WI38 (cell line): ENCODE data around the gene PDCD11.
A peak's percentile ranks its signal among the peaks of the same experiment; 100 is the strongest.

ENCODE experiments used
- H3K4me3 ChIP-seq: 2 replicates; pipeline ENCODE4 v1.5.1; 2011; ENCODE audit warnings: low read depth, mild to moderate bottlenecking, control low read depth, low read length
- CTCF ChIP-seq: IDR thresholded peaks from 2 replicates; pipeline ENCODE4 v1.5.1; 2012; ENCODE audit warnings: low read depth, mild to moderate bottlenecking, control low read depth, low read length

Gene PDCD11

DNA sequence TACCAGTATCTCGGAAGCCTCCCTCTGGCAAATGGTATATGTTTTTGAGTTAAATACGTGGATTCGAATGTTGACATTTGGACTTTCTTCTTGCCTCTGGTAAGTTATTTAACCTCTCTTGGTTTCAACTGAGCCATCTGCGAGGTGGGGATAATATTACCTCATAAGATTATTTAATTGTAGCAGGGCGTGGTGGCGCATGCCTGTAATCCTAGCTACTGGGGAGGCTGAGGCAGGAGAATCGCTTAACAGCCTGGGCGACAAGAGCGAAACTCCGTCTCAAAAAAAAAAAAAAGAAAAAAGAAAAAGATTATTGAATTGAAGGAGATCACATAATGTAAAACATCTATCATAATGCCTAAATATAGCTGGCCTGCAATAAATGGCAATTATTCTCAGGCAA is 29.0 kb upstream of the PDCD11 start:
- peak overlapping the region; percentile 83 for H3K4me3 ChIP-seq
- no peak for TF ChIP-seq CTCF

GRCh38 chr10:103367782-103368518 is 28.5 kb upstream of the PDCD11 start, which contains the start of gene TAF5:
Gene TAF5 (plus strand): TSS chr10:103367976. CDS start chr10:103367990, 14 bp downstream.
- TF ChIP-seq CTCF = no peak
- peak within 1 kb of the TSS; percentile 83 for H3K4me3 ChIP-seq

DNA sequence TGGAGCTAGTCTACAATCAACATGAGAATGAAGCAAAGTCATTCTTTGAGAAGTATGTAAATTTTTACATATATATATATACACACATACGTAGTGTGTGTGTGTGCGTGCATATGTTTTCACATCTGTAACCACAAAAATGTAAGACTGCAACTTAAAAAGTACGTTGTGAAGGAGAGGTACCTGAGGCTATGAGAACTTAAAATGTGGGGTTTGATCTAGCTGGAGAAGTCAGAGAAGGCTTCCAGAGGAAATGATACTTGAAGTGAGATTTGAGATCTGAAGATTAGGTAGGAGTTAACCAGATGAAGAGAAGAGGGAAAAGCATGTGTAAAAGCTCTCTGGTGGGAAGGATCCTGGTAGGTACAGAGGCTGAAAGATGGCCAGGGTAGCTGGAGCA is 22.9 kb upstream of the PDCD11 start:
- TF ChIP-seq CTCF = no peak
- no peak overlapping the region for H3K4me3 ChIP-seq

DNA sequence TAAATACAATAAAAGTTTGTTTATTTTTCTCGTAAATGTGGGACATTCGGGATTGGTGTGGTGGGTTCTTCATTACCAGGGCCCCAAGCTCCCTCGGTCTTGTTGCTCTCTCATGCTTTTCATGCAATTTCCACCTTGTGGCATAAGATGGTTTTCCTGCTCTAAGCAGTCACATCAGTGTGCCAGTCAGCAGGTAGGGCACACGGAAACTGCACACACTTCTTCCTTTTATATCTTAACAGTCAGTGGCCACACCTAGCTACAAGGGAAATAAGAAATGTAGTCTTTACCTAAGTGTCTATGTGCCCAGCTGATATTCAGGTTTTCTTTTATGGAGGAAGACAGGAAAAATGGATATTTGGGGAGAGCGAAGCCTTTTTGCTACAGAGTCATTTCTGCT is 22.2 kb upstream of the PDCD11 start:
- no peak for TF ChIP-seq CTCF

DNA sequence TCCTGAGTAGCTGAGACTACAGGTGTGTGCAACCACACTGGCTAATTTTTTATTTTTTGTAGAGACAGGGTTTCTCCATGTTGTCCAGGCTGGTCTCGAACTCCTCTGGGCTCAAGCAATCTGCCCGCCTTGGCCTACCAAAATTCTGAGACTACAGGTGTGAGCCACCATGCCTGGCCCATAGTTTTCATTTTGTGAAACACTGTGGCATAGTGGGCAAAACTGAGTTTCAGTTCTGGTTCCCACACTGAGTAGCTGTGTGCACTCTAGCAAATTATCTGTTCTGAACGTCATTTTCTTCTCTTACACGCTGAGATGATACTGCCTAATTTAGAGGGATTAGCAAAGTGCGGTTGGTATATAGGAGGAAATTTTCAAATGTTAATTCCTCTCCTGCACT is 13.7 kb upstream of the PDCD11 start:
- TF ChIP-seq CTCF = no peak
- H3K4me3 ChIP-seq = no peak overlapping the region

More for the DNA sequence above, 22.2 kb upstream of the PDCD11 start:
- H3K4me3 ChIP-seq = no peak overlapping the region

- H3K4me3 ChIP-seq = no peak overlapping the region
- TF ChIP-seq CTCF = no peak
These were observed 2.2 kb upstream of the PDCD11 start for GRCh38 chr10:103394180-103394579.

DNA sequence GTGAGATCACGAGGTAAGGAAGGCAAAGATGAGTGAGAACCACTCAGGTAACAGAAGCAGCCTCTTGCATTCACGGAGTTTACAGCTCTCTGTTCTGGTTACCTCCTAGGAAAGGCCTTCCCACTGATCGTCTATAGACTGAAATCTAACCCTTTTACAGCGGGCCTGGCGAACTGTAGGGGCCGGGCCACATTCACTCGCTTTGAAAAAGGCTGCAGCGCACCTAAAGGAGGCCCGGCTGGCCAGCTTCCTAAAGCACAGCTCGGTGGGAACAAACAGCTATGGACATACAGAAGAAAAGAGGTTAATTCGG is 716 bp upstream of the PDCD11 start:
- peak overlapping the region; percentile 96 for H3K4me3 ChIP-seq
- TF ChIP-seq CTCF = no peak
